Osteoblast (primary cell): Measurements from ENCODE around the gene LINC00632. TPM values are rescaled to one million over a fixed set of nuclear protein-coding genes. Genes with fewer than 3 reads are reported as not detected.

Experiments used
- DNase-seq: peaks from one replicate; pipeline ENCODE4 v3.0.0; 2011; ENCODE audit warnings: low spot score, mixed read lengths; ENCODE audit not compliant: insufficient read length; ENCODE audit errors: missing footprints
- H2AFZ ChIP-seq: 2 replicates; pipeline ENCODE4 v1.6.0; 2011; ENCODE audit warnings: mild to moderate bottlenecking, low read length
- H3K27ac ChIP-seq: 2 replicates; pipeline ENCODE4 v1.5.1; 2011; ENCODE audit warnings: mild to moderate bottlenecking, low read depth, low read length, moderate library complexity
- H3K27me3 ChIP-seq: 2 replicates; pipeline ENCODE4 v1.6.0; 2012; ENCODE audit warnings: mild to moderate bottlenecking, control low read depth, inconsistent platforms, low read length, moderate library complexity; ENCODE audit not compliant: insufficient read depth
- H3K36me3 ChIP-seq: 2 replicates; pipeline ENCODE4 v1.5.1; 2011; ENCODE audit warnings: mild to moderate bottlenecking, low read length, control low read depth, moderate library complexity; ENCODE audit not compliant: insufficient read depth
- H3K4me1 ChIP-seq: 2 replicates; pipeline ENCODE4 v1.5.1; 2011; ENCODE audit warnings: mild to moderate bottlenecking, low read length, control low read depth, moderate library complexity; ENCODE audit not compliant: insufficient read depth
- H3K4me2 ChIP-seq: 2 replicates; pipeline ENCODE4 v1.6.0; 2011; ENCODE audit warnings: mild to moderate bottlenecking, low read length; ENCODE audit not compliant: insufficient read depth
- H3K4me3 ChIP-seq: fragments of 200-600 bp; sonication (generic); 3 replicates; pipeline ENCODE4 v1.5.1; 2012; ENCODE audit warnings: mild to moderate bottlenecking, low read length, inconsistent platforms; ENCODE audit not compliant: insufficient read depth
- H3K79me2 ChIP-seq: 2 replicates; pipeline ENCODE4 v1.6.0; 2012; ENCODE audit warnings: mild to moderate bottlenecking, low read length, control low read depth, inconsistent platforms; ENCODE audit not compliant: insufficient read depth
- H3K9me3 ChIP-seq: 2 replicates; pipeline ENCODE4 v1.5.1; 2011; ENCODE audit warnings: low read depth, low read length, control low read depth
- H4K20me1 ChIP-seq: 2 replicates; pipeline ENCODE4 v1.6.0; 2012; ENCODE audit warnings: mild to moderate bottlenecking, low read length, control low read depth; ENCODE audit not compliant: insufficient read depth
- total RNA-seq: library from RNA; depleted of rRNA; stranded (reverse); fragments of >200 nt; gene quantifications from 2 replicates; pipeline ENCODE4 v1.2.3, GENCODE V29; 2012
- TF ChIP-seq, protein P1 (sequence below): IDR thresholded peaks from 2 replicates; pipeline ENCODE4 v1.5.1; 2011; ENCODE audit warnings: mild to moderate bottlenecking, low read depth, low read length, moderate library complexity; ENCODE audit errors: extremely low read depth

Gene LINC00632
- total RNA-seq, 1 donor, result 10.1 TPM

DNA sequence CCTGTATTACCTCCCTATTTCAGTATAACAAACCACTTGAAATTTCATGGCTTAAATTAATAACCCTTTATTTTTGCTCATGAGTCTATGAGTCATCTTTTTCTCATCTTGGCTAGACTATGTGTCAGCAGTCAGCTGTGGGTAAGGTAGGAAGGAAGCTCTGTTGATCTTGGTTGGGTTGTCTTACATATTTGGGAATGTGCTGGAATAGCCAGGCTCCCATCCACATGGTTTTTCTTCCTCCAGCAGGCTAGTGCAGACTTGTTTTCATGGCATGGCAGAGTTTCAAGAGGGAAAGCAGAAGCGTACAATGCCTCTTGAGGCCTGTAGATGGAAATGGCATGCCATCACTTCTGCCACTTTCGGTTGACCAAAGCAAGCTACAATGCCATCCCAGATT, 89.7 kb downstream of the LINC00632 start:
- Histone ChIP-seq H3K27me3 (no peaks in the 10 kb centered on the region), H3K4me2 (no peak overlapping the region), H3K36me3 (no peaks in the 10 kb centered on the region), H2AFZ (no peak overlapping the region), H3K27ac (no peak overlapping the region), H3K4me3 (no peak overlapping the region), H3K79me2 (no peaks in the 10 kb centered on the region), H4K20me1 (no peaks in the 10 kb centered on the region), H3K4me1 (no peaks in the 10 kb centered on the region), H3K9me3 (no peaks in the 10 kb centered on the region)
- TF ChIP-seq, protein P1, sequence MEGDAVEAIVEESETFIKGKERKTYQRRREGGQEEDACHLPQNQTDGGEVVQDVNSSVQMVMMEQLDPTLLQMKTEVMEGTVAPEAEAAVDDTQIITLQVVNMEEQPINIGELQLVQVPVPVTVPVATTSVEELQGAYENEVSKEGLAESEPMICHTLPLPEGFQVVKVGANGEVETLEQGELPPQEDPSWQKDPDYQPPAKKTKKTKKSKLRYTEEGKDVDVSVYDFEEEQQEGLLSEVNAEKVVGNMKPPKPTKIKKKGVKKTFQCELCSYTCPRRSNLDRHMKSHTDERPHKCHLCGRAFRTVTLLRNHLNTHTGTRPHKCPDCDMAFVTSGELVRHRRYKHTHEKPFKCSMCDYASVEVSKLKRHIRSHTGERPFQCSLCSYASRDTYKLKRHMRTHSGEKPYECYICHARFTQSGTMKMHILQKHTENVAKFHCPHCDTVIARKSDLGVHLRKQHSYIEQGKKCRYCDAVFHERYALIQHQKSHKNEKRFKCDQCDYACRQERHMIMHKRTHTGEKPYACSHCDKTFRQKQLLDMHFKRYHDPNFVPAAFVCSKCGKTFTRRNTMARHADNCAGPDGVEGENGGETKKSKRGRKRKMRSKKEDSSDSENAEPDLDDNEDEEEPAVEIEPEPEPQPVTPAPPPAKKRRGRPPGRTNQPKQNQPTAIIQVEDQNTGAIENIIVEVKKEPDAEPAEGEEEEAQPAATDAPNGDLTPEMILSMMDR, result no peak
- no peak for DNase-seq

DNA sequence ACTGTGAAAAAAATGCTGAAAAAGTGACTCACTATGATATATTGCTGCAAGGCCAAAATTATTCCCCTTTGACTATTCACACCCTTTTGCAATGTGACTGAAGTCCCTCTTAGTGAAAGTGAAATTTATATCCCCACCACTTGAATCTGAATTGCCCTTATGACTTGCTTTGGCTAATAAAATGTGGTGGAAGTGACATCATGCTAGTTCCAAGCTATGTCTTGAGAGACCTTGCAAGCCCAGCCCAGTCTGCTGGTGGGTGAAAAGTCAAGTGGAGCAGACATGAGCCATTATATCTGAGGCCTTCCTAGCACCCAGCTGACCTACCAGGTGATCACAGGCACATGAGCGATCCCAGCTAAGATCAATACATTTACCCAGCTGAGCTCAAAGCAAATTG, 94.7 kb downstream of the LINC00632 start:
- H4K20me1 ChIP-seq, result no peaks in the 10 kb centered on the region
- no peak overlapping the region for H3K27ac ChIP-seq
- H3K4me2 ChIP-seq, result no peak overlapping the region
- no peaks in the 10 kb centered on the region for H3K27me3 ChIP-seq
- H2AFZ ChIP-seq, result no peak overlapping the region
- no peak for DNase-seq
- no peaks in the 10 kb centered on the region for H3K36me3 ChIP-seq
- TF ChIP-seq, protein P1, result no peak
- no peaks in the 10 kb centered on the region for H3K4me1 ChIP-seq
- H3K79me2 ChIP-seq, result no peaks in the 10 kb centered on the region
- H3K4me3 ChIP-seq, result no peak overlapping the region
- no peaks in the 10 kb centered on the region for H3K9me3 ChIP-seq

DNA sequence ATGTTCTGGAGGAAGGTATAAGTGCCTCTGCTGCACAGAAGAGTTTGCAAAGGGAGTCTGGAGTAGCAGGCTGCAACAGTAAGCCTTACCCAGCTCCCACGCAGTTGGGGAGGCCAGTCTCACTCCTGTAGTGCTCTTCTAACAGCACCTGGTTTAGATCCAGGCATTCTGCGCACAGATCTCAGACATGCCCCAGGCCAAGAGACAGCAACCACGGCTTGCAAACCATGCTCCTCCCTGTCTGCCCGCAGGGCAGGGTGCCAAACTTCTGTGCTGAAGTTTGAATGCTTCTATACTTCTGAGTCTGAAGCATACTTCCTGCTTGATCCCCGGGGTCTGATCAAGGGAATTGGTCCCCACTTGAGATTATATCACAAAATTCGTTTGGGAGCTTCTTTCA, 106.3 kb downstream of the LINC00632 start:
- H3K27ac ChIP-seq, result no peak overlapping the region
- no peak overlapping the region for H3K4me2 ChIP-seq
- H3K36me3 ChIP-seq, result no peaks in the 10 kb centered on the region
- no peaks in the 10 kb centered on the region for H4K20me1 ChIP-seq
- no peak overlapping the region for H3K4me3 ChIP-seq
- no peak overlapping the region for H2AFZ ChIP-seq
- TF ChIP-seq, protein P1, result no peak
- no peaks in the 10 kb centered on the region for H3K27me3 ChIP-seq
- peak; percentile 46 for DNase-seq
- H3K79me2 ChIP-seq, result no peaks in the 10 kb centered on the region
- H3K4me1 ChIP-seq, result no peaks in the 10 kb centered on the region
- H3K9me3 ChIP-seq, result no peaks in the 10 kb centered on the region

DNA sequence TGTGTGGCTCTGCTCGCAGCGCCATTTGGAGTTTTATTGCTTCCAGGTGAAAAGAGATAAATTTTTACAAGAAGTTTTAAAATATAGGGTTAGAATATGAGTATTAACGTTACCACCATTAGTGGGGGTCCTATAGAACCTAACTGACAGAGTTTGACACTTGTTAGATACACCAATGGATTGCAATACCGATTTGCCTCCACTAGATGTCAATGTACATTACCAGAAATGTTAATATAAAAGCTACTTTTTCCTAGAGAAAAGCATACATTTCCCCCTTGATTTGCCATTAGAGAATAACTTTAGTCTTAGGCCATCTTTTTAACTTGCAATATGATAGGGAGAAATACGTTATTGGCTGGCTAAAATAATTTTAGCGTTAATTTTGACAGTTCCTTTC, 108.4 kb downstream of the LINC00632 start:
- Histone ChIP-seq H3K9me3 (no peaks in the 10 kb centered on the region), H3K4me3 (no peak overlapping the region), H3K27ac (no peak overlapping the region), H3K27me3 (no peaks in the 10 kb centered on the region), H3K79me2 (no peaks in the 10 kb centered on the region), H3K36me3 (no peaks in the 10 kb centered on the region), H3K4me1 (no peaks in the 10 kb centered on the region), H2AFZ (no peak overlapping the region), H4K20me1 (no peaks in the 10 kb centered on the region), H3K4me2 (no peak overlapping the region)
- peak; percentile 22 for DNase-seq
- TF ChIP-seq, protein P1, result peak; percentile 52
